GM10266 (cell line): ENCODE results near the gene GLI1.
A peak's percentile ranks its signal among the peaks of the same experiment; 100 is the strongest.
"Not testable (repeated sequence)": the region's sequence is repeated elsewhere in the genome, so short reads cannot be mapped to it uniquely, and the experiment has no call there.

Source experiments
- DNase-seq: peaks from one replicate; pipeline ENCODE4 v3.0.0; 2012; ENCODE audit errors: extremely low spot score
- CTCF ChIP-seq: IDR thresholded peaks from 2 replicates; pipeline ENCODE4 v1.5.1; 2012; ENCODE audit warnings: mild to moderate bottlenecking, low read depth; ENCODE audit not compliant: control insufficient read depth, insufficient read depth; ENCODE audit errors: missing control alignments

GLI1 gene

GRCh38 chr12:57487055-57487596, 27.5 kb downstream of the GLI1 start:
- DNase-seq = no peak
- TF ChIP-seq CTCF = no peak

GRCh38 chr12:57487597-57488401, 28.2 kb downstream of the GLI1 start, which contains the start of gene MARS1:
MARS1 (plus strand) TSS chr12:57488068; CDS start chr12:57488091, 23 bp downstream.
- DNase-seq = peak; percentile 93
- TF ChIP-seq CTCF = peak; percentile 35

- TF ChIP-seq CTCF = no peak
- DNase-seq = no peak
These were observed 29.0 kb downstream of the GLI1 start for GRCh38 chr12:57488402-57489156.

GRCh38 chr12:57489157-57489641, 29.6 kb downstream of the GLI1 start:
- no peak for TF ChIP-seq CTCF
- DNase-seq = no peak

GRCh38 chr12:57490126-57490525, 30.5 kb downstream of the GLI1 start:
- TF ChIP-seq CTCF = no peak
- DNase-seq = no peak

GRCh38 chr12:57491393-57492280, 32.1 kb downstream of the GLI1 start:
- TF ChIP-seq CTCF = no peak
- DNase-seq = no peak

- DNase-seq = not testable (repeated sequence)
These were observed 35.6 kb downstream of the GLI1 start for GRCh38 chr12:57495051-57495701.
